ENCODE results near the gene KCNK6.

KCNK6 gene

GRCh38 chr19:38324431-38324830, 4.8 kb downstream of the KCNK6 start:
- DNase-seq (ENCODE audit: low spot score), result no peak

GRCh38 chr19:38326591-38326990, 6.9 kb downstream of the KCNK6 start:
- no peak for TF ChIP-seq CTCF (IDR thresholded peaks at IDR 0.05; ENCODE audit: extremely low read depth, missing control alignments)
- DNase-seq (ENCODE audit: low spot score), result no peak

More at GRCh38 chr19:38324431-38324830, 4.8 kb downstream of the KCNK6 start:
- no peak for TF ChIP-seq CTCF (IDR thresholded peaks at IDR 0.05; ENCODE audit: extremely low read depth, missing control alignments)

GRCh38 chr19:38329651-38330050, 10.0 kb downstream of the KCNK6 start:
- DNase-seq (ENCODE audit: low spot score), result no peak
- no peak for TF ChIP-seq CTCF (IDR thresholded peaks at IDR 0.05; ENCODE audit: extremely low read depth, missing control alignments)

GRCh38 chr19:38331728-38332127, 12.1 kb downstream of the KCNK6 start:
- no peak for DNase-seq (ENCODE audit: low spot score)
- TF ChIP-seq CTCF (IDR thresholded peaks at IDR 0.05; ENCODE audit: extremely low read depth, missing control alignments), result no peak

- no peak for TF ChIP-seq CTCF (IDR thresholded peaks at IDR 0.05; ENCODE audit: extremely low read depth, missing control alignments)
- no peak for DNase-seq (ENCODE audit: low spot score)
These were observed 13.6 kb downstream of the KCNK6 start for GRCh38 chr19:38333245-38333644.

GRCh38 chr19:38335949-38336637, 16.4 kb downstream of the KCNK6 start:
- TF ChIP-seq CTCF (IDR thresholded peaks at IDR 0.05; ENCODE audit: extremely low read depth, missing control alignments), result no peak
- peak; percentile 92 for DNase-seq (ENCODE audit: low spot score)

- no peak for TF ChIP-seq CTCF (IDR thresholded peaks at IDR 0.05; ENCODE audit: extremely low read depth, missing control alignments)
These were observed 17.2 kb downstream of the KCNK6 start for GRCh38 chr19:38336638-38337359.

More at GRCh38 chr19:38336638-38337359, 17.2 kb downstream of the KCNK6 start:
- DNase-seq (ENCODE audit: low spot score), result peak; percentile 92

All from GM20000 (cell line).